G401 (cell line): Measurements from ENCODE around the gene PAF1. TPM values are rescaled to one million over a fixed set of nuclear protein-coding genes. Genes with fewer than 3 reads are reported as not detected.

ENCODE experiments used
- DNase-seq: peaks from one replicate; pipeline ENCODE4 v3.0.0-alpha.2; 2015; ENCODE audit warnings: low spot score
- in situ Hi-C: cut with HindIII; loops from 2 replicates; pipeline ENCODE4 v1.10.0; 2016; ENCODE audit warnings: low sequenced_read_pairs, mixed read lengths
- total RNA-seq: library from RNA; depleted of rRNA; stranded (reverse); fragments of >200 nt; shearing (Covaris generic); gene quantifications from 2 replicates; pipeline ENCODE4 v1.2.3, GENCODE V29; 2014; rRNA removed

Gene PAF1
- 54.0 and 61.7 TPM in 2 replicates for total RNA-seq

DNA sequence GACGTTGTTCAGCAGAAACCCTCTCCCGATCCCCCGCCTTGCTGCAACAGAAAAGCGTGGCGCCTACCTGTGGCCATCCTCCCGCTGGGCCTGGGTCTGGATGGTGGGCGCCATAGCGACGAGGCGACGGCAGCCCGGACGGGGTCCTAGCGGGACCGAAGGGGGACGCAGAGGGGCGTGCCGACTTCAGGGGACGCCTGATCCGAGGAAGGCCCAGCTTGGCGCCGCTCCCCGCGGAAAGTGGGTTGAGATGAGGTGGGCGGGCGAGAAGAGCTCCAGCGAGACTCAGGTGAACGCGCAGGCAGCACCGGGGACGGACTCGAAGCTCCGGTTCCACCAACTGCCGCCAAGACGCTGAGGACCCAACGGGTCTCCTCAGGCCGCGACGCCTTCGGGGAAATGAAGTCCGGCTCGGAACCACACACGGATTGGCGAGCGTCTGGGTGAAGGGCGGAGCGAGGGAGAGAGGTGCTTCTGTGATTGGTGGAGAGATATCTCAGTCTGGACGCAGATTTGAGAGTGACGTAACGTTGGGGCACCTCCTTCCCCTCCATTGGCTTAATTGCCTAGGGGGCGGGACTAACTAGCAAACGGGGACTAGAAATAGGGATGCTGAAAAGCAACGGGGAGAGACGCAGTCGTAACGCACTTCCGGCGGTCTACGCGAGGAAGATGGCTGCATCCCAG, at the start of gene PAF1, which contains the start of gene MED29:
TSS of gene PAF1 (minus strand) at position 356 of the 687 bp plus-strand sequence. CDS start at position 114, 242 bp downstream.
TSS of gene MED29 (plus strand) at position 628 of the 687 bp plus-strand sequence. CDS start at position 673, 45 bp downstream.
- in situ Hi-C loops = no loop called here

DNA sequence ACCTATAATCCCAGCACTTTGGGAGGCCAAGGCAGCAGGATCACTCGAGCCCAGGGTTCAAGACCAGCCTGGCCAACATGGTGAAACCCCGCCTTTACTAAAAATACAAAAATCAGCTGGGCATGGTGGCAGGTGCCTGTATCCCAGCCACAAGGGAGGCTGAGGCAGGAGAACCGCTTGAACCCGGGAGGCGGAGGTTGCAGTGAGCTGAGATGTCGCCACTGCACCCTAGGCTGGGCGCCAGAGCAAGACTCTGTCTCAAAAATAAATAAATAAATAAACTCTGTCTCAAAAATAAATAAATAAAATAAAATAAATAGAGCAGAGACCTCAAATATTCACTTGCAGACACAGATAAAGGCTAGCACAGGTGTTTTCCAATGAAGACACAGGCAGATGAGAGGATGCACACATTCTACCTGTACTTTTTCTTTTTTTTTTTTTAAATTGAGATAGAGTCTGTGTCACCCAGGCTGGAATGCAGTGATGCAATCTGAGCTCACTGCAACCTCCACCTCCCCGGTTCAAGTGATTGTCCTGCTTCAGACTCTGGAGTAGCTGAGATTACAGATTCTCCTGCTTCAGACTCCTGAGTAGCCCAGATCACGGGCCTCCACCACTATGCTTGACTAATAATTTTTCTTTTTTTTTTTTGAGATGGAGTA, 47.5 kb upstream of the PAF1 start:
- in situ Hi-C loops = no loop called here
- no peak for DNase-seq

More for the DNA sequence above, at the start of gene PAF1, which contains the start of gene MED29:
- peak; percentile 100 for DNase-seq

DNA sequence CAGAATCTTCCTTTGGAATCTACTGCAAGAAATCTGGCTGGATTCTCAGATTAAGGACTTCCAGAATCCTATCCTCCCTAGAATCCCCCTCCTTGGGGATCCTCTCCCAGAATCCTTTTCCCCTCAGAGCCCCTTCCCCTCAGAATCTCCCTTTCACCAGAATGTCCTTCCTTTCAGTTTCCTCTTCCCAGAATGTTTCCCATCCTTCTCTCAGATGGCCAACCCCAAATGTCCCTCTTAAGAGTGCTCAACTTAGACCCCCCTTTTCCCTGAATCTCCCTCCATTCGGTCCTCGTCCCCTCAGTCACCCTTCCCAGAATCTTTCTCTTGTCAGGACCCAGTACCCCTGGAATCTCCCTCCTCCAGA, 45.4 kb upstream of the PAF1 start:
- no peak for DNase-seq
- in situ Hi-C loops = no loop called here

DNA sequence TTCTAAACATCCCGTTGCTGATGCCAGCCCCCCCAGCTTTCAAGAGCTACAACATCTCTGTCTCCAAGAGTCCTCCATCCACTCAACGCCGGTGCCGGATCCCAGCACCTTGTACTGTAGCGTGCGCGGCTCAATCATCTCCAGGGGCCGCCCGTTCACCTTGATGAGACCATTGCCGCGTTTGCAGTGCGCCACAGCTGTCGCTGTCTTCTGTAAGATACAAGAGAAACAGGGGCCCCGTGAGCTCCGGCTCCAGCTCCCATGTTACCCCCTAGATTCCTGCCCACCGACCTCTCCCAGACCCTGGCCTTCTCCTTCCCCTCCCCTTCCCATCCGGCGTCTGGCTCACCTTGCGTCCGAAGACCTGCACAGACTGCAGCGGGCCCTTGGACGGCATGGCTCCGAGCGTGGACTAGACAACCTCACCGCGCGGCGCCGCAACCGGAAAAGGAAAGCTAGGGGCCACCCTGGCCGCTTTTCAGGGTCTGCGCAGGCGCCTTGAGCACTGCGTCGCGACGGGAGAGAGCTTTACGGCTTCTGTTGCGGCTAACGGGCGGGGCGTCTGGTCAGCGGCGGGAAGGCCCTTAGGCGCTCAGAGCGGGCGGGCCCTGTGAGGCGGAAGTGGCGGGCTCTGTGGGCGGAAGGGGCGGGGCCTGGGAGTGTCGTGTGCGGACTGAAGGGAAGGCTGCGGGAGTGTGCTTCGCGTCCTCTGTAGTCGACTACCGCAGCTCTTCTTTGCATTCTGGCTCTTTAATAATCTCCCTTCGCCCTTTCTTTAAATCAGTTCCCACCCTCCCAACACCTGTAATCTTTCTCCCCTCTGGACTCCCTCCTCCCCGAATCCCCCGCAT, 44.8 kb upstream of the PAF1 start, which contains the start of gene RPS16:
TSS of gene RPS16 (minus strand) at position 451 of the 851 bp plus-strand sequence. CDS start at position 397, 54 bp downstream.
- in situ Hi-C loops = no loop called here
- DNase-seq = peak; percentile 98

DNA sequence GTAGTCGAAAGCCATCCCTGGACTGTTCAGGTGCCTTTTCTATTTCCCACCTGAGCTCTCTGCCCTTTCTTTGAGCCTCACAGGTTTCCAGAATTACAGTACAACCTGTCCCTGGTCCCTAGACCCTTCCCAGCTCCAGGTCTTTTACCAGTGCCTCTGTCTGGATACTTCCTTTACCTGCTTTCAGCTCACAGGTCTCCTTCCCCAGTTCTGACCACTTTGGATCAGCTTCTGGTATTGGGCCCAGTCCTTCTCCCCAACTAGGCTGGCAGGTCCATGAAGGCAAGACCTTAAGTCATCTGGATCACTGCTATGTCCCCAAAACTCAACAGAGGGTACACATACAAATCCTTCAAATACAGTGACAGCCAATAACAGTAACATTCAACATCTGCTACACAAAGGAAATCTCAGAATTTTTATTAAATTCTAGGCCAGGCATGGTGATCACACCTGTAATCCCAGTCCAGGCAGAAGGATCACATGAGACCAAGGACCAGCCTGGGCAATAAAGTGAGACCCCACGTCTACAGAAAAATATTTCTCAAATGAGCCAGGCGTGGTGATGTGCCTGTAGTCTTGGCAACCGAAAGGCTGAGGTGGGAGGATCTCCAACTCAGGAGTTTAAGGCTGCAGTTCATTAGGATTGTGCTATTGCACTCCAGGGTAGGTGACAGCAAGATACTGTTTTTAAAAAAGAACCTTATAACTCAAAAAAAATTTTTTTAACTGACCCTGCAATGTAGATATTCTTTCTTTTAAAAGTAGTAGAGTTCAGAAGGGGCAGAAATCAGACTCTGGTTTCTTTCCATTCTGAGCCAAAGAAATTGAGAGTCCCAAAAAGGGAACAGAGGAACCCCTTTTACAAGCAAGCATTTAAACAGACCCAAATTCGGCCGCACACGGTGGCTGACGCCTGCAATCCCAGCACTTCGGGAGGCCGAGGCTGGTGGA, 43.5 kb upstream of the PAF1 start:
- DNase-seq = no peak
- in situ Hi-C loops = no loop called here

DNA sequence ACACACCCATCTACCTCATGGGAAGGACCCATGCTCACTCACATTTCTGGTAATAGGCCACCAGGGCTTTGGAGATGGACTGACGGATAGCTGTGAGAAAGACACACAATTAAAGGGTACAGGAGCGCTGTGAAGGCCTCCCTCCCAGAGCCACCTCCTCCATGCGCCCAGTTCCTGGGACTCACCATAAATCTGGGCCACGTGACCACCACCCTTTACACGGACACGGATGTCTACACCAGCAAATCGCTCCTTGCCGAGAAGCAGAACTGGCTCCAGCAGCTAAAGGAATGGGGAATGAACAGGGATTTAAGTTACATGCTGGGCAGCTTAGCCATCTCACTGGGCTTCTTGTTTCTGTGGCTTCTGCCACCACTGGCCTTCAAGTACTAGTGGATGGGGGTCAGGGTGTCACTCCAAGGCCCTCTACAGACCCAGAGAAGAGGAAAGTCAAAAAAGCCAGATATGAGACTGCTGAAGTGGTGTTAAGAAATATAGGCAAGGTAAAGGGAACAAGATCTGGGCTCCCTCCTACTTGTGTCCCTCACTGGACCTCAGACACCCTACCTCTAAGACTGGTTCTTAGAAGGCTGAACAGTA, 42.7 kb upstream of the PAF1 start:
- in situ Hi-C loops = no loop called here
- DNase-seq = no peak

DNA sequence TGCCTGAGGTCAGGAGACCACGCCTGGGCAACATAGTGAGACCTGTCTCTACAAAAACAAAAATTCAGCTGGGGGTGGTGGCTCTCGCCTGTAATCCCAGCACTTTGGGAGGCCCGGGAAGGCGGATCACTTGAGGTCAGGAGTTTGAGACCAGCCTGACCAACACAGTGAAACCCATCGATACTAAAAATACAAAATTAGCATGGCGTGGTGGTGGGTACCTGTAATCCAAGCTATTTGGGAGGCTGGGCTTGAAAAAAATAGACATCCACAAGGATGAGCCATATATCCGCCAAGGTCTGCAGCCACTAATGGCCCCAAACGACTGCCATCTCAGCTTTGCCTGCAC, 41.7 kb upstream of the PAF1 start:
- in situ Hi-C loops = no loop called here
- DNase-seq = no peak

DNA sequence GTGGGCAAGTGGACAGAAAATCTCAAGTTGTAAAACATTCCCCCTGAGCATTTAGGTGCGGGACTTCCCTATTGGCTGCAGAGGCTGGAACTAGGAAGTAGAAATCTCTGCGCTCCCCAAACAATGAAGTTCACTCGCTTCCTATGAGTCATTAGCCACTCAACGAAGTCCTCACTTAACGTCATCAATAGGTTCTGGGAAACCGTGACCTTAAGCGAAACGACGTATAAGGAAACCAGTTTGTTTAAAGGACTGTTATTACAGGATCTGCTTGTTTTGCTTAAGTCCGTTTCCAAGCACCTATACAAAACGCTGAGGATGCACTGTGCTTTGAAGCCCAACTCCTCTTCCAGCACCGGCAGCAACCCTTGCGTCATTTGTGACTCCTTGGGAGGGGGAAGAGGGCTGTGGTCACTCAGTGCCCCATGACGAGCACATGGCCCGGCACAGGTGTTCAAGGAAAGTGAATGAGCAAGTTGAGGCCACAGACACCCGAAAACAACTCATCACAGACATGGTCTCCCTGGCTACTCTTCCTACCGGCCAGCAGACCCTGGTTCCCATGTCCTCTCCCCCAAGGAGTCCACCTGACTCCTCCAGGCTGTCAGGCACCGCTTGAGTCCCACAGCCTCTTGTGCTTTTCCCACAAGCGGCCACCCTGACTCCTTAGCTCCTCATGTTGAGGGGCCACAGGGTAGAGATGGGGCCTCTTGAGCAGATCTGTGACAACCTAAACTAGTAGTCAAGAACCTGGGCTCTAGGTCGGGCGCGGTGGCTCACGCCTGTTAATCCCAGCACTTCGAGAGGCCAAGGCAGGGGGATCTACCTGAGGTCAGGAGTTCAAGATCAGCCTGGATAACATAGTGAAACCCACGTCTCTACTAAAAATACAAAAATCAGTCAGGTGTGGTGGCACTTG, 40.0 kb upstream of the PAF1 start:
- in situ Hi-C loops = no loop called here
- peak; percentile 68 for DNase-seq

DNA sequence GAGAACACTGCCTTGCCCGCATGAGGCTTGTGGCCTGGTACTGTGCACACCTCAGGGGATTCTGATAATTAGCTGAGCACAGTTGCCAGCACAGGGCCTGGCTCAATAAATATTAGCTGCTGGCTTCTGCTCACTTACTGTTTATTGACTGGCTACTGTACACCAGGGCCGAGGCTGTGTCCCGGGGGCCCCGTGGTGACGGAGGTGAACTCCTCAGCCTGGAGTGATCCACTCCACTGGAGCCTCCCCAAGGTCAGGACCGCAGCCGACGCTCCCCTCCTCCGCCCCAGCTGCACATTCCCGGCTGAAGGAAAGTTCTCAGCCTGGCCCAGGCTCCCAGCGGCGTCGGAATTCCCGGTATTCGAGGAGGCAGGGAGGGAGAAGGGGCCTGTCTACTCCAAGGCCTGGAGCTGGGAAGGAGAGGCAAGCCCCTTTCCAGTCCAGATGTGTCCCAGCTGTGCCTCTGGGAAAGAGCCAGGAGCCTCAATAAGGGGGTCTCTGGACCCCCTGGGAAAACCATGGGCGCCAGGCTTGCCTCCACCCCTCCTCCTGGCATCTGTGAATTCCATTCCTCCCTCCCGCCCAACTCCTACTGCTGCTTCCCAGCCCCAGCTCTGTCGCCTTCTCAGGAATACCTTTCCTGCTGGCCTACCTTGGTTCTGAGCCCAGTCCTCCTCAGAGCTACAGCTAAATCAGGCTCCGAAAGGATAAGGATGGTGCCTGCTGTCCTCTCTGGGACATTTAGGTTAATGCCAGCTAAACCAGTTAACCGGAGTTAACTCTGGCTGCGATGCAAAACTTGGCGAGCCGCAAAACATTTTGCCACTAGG, 37.6 kb upstream of the PAF1 start:
- in situ Hi-C loops = no loop called here
- peak; percentile 48 for DNase-seq

DNA sequence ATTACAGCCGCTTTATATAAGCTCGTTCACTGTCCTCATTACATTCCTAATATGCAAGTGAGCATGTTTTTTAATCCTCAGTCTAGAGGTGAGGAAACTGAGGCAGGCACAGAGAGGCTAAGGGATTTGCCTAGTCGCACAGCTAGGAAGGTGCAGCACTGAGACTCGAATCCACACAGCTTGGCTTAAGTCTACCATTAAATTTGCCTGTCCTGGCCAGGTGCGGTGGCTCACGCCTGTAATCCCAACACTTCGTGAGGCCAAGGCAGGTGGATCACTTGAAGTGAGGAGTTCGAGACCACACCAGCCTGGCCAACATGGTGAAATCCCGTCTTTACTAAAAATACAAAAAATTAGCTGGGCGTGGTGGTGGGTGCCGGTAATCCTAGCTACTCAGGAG, 36.8 kb upstream of the PAF1 start:
- in situ Hi-C loops = no loop called here
- no peak for DNase-seq

DNA sequence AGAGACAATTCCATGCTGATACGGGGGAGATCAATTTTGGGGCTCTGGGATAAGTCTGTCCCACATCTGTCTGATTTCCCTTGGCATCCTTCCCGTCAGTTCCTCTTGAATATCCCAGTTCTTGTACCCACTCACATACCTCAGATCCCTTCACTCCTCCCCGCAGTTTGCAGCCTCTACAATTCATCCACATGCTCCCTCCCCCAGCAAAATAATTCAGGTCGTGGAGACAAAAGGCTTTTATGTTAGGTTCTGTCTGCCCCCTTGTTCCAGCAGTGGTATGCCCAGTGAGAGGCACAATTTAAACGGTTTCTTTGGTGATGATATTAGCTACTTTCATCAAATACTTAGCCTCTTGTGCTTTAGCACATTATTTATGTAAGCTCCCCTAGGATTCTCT, 35.3 kb upstream of the PAF1 start:
- no peak for DNase-seq
- in situ Hi-C loops = no loop called here

DNA sequence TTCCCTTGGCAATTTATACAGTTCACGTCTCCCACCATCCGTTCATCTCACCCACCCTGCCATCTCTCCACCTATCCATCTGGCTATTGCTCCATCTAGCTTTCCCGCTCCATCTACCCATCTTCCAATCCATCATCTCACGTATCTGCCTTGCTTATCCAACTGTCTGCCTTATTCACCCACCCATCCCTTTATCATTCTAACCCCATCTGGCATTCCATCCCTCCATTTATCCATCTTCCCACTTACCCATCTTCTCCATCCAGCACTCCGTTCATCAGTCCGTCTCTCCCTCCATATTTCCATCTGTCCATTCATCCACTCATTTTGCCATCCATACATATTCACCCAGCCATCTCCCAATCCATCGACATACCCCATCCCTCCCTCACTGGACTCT, 34.8 kb upstream of the PAF1 start:
- no peak for DNase-seq
- in situ Hi-C loops = no loop called here

DNA sequence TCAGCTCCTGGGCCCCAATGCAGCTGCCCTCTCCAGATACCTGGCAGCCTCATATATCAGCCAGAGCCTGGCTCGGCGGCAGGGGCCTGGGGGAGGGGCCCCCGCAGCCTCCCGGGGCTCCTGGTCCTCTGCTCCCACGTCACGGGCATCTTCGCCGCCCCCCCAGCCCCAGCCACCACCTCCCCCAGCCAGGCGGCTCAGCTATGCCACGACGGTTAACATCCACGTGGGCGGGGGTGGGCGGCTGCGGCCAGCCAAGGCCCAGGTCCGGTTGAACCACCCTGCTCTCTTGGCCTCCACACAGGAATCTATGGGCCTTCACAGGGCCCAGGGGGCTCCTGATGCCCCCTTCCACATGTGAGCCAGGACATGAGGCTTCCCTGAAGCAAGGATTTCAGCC, 34.0 kb upstream of the PAF1 start:
- no peak for DNase-seq
- in situ Hi-C loops = no loop called here

DNA sequence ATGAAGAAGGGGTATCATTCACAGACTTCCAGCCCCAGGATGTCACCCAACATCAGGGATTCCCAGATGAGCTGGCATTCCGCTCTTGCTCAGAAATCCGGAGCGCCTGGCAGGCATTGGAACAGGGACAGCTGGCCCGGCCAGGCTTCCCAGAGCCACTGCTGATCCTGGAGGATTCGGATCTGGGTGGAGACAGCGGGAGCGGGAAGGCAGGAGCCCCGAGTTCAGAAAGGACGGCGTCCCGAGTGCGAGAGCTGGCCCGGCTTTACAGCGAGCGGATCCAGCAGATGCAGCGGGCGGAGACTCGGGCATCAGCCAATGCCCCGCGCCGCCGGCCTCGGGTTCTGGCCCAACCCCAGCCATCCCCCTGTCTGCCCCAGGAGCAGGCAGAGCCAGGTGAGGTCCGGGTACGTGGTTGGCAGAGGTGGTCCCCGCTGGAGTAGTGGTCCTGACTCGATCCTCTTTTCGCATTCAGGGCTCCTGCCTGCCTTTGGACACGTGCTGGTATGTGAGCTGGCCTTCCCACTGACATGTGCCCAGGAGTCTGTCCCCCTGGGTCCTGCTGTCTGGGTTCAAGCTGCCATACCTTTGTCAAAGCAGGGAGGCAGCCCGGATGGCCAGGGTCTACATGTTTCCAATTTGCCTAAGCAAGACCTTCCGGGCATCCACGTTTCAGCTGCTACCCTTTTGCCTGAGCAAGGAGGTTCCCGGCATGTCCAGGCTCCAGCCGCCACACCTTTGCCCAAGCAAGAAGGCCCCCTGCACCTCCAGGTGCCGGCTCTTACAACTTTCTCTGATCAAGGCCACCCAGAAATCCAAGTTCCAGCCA, 32.6 kb upstream of the PAF1 start:
- DNase-seq = no peak
- in situ Hi-C loops = no loop called here

DNA sequence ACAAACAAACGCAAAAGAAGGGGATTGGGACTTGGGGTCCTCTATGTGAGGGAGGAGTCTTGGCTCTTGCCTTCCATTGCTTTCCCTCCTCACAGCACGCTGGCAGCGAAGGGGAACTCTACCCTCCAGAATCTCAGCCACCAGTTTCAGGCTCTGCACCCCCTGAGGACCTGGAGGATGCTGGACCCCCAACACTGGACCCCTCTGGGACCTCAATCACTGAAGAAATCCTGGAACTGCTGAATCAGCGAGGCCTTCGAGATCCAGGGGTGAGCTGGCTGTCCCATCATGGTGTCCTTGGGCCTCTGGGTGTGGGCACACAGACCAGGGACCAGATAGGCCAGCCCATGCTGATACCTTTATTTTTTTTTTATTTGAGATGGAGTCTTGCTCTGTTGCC, 31.1 kb upstream of the PAF1 start:
- in situ Hi-C loops = no loop called here
- DNase-seq = no peak

DNA sequence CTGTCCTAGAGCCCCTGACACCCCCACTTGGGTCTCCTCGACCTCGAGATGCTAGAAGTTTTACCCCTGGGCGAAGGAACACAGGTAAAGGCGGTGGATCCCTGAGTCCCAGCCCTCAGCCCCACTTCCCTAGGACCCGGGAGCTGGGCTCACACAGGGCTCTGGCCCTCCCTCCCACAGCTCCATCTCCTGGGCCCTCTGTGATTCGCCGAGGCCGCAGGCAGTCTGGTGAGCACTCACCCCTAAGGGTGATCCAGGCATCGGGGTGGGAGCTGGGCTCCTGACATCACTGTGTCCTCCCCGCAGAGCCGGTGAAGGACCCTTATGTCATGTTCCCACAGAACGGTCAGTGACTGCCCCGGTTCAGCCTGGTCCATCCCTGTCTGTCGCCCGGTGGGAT, 29.9 kb upstream of the PAF1 start:
- in situ Hi-C loops = no loop called here
- no peak for DNase-seq
